GM13976 (cell line): ENCODE data around the gene HLCS.
A peak's percentile ranks its signal among the peaks of the same experiment; 100 is the strongest.

Experiments used
- DNase-seq: peaks from one replicate; pipeline ENCODE4 v3.0.0; 2012; ENCODE audit warnings: low spot score
- in situ Hi-C: fragments of 300-500 bp; cut with MboI; formaldehyde crosslinking; loops from one replicate; pipeline ENCODE4 v1.12.0; 2022; ENCODE audit warnings: low sequenced_read_pairs, mixed read lengths, inconsistent platforms; ENCODE audit not compliant: unreplicated experiment
- TF ChIP-seq, protein P1 (sequence below): IDR thresholded peaks from 2 replicates; pipeline ENCODE4 v1.5.1; 2012; ENCODE audit warnings: borderline replicate concordance, mild to moderate bottlenecking; ENCODE audit not compliant: insufficient read depth; ENCODE audit errors: extremely low read depth, missing control alignments, control extremely low read depth

Gene HLCS

DNA sequence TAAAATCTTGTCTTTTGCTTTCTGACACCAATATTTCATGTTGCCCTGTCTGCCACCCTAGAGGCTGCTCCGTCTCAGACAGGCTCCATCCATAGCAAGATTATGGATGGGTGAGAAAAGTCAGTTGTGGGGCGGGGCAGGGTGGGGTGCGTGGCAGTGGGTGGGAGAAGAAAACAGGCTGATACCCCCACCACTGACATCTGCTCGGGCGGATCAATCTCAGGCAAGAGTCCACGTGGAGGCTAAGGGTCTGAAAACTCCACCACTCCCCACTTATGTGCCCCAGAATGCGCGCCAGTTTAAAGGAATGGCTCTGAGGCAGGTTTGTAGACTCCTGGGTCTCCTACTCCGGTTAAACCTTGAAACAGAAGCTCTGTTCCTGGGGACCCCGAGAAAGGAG is 101.5 kb downstream of the HLCS start:
- in situ Hi-C loops, result no loop called here
- TF ChIP-seq, protein P1, sequence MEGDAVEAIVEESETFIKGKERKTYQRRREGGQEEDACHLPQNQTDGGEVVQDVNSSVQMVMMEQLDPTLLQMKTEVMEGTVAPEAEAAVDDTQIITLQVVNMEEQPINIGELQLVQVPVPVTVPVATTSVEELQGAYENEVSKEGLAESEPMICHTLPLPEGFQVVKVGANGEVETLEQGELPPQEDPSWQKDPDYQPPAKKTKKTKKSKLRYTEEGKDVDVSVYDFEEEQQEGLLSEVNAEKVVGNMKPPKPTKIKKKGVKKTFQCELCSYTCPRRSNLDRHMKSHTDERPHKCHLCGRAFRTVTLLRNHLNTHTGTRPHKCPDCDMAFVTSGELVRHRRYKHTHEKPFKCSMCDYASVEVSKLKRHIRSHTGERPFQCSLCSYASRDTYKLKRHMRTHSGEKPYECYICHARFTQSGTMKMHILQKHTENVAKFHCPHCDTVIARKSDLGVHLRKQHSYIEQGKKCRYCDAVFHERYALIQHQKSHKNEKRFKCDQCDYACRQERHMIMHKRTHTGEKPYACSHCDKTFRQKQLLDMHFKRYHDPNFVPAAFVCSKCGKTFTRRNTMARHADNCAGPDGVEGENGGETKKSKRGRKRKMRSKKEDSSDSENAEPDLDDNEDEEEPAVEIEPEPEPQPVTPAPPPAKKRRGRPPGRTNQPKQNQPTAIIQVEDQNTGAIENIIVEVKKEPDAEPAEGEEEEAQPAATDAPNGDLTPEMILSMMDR, result no peak
- DNase-seq, result no peak

DNA sequence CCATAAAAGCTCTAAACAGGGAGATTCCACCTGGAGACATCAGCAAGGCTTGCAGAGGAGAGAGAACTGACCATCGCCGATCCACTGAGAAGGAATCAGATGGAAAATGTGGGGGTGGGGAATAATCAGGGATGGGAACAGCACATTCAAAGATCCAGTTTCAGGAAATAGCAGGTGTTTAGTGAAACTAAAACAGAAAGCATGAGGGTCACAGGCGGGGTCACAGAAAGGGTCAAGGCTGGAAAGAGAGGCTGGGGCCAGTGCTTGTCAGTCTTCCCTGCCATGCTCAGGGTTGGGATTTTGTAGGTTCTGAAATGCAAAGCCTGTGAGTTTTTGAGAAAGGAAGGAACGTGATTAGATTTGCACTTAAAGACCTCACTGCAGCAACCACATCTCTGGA is 103.2 kb downstream of the HLCS start:
- TF ChIP-seq, protein P1, result no peak
- in situ Hi-C loops, result no loop called here
- no peak for DNase-seq

DNA sequence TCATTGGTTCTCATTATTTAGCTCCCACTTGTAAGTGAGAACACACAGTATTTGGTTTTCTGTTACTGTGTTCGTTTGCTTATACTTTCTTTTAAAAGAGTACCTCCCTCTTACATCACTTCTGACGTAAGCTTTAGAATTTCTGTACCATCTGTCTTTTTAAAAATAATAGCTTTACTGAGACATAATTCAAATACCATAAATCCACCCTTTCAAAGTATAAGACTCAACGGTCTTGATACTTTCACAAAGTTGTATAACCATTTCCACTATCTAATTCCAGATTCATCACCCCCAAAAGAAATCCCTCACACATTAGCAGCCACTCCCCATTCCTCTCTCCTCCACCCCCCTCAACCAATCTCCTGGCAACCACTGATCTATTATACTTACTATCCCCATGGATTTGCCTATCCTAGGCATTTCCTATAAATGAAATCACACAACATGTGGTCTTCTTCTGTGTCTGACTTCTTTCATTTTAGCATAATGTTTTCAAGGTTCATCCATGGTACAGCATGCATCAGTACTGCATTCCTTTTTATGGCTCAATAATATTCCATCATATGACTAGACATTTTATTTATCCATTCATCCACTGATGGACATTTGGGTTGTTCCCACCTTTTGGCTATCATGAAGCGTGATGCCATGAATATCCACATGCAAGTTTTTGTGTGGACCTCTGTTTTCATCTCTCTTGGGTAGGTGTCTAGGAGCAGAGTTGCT is 104.7 kb downstream of the HLCS start:
- in situ Hi-C loops, result no loop called here
- TF ChIP-seq, protein P1, result no peak
- DNase-seq, result no peak

DNA sequence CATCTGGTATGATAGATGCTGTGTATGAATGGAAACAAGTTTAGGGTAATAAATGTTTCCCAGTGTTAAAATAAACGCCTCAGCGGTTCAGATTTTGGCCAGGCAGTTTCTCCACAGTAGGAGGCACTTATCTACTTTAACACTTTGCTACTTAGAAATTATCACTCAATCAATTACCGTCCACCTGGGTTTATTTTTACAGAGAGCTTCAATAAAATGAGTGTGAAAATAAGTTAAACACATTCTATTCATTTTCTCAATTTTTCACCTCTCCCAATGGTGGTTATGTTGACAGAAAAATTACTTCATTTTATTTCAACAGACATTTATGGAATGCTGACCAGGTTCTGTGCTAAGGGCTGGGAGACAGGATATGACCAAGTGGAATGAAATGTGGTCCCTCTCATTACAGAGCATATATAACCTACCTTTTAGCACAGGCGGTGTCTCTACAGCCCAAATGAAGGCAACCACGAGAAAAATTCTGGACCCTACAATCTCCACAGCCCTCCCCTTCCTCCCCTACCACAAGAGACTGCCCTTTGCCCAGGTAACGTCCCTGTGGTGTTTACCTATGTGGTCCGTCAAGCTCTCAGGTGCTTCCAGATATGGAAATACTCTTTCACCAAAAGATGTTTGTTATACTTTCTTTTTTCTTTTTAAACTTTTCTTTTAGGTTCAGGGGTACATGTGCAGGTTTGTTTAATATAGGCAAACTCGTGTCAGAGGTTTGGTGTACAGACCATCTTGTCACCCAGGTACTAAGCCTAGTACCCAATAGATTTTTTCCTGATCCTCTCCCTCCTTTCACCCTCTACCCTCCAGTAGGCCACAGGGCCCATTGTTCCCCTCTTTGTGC is 105.5 kb downstream of the HLCS start:
- TF ChIP-seq, protein P1, result no peak
- DNase-seq, result no peak
- in situ Hi-C loops, result no loop called here

DNA sequence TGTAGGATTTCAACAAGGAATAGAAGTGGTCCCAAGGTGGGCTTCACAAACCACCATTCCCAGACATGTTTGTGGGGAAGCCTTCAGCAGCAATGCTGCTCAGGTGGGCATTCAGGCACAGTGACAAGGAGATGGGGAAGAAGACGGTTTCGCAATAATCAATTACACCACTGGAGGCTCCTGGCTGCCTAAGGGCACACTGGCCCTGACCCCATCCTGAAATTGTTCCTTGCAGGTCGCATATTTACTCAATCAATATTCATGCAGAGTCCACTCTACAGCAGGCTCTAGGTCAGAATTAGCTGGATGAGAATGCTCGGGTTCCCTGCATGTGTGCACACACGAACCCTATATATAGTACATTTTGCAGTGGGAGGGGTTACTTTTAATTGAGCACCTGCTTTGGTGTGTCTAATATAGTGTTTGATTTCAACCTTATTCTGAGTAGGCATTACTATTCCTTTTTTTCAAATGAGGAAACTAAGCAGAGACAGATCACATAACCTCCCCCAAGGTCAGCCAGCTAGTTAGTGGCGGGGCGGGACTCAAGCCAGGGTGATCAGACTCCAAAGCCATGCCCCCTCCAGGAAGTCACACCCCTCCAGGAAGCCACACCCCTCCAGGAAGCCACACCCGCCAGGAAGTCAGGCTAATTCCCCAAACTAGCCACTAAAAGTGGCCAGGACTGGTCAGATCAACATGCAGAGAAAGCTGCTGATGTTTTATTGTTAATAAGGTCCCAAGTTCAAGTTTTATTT is 106.5 kb downstream of the HLCS start:
- in situ Hi-C loops, result no loop called here
- TF ChIP-seq, protein P1, result no peak
- DNase-seq, result peak; percentile 43

DNA sequence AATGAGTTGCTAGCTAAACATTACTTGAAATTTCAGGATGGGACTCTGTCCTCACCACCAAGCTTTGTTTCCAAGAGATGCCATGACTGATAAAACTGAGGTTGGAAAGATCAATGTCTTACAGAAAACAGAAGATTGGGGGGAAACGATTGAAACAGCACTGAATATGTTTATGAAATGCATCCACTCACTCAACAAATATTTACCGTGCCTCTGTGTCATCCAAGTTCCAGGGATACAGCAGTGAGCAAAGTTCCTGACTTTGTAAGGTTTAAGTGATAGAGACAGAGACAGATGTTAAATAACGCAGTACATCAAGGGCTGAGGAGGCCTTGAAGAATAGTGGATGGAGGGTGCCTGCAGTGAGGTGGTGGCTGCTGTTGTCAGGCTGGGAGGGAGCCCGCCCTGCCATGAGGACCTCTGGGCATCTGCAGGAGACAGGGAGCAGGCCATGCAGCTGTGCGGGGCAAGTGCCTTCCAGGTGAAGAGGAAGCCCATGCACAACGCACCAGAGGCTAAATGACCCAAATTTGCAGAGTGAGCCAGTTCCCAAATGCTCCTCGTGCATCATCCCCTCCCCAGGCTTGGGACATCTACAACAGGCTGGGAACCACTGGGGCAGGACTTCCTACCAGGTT is 108.0 kb downstream of the HLCS start:
- TF ChIP-seq, protein P1, result no peak
- in situ Hi-C loops, result no loop called here
- no peak for DNase-seq
